IMR-90 (cell line): Measurements from ENCODE around the gene DNAH5.

Experiments used
- CTCF ChIP-seq: conservative IDR thresholded peaks from 2 replicates; pipeline ENCODE4 v1.5.1; 2012; ENCODE audit warnings: mild to moderate bottlenecking, low read depth, low read length, improper control_type of control experiment
- ELK1 ChIP-seq: fragments of 150-350 bp; IDR thresholded peaks from 2 replicates; pipeline ENCODE4 v1.6.1; 2016; ENCODE audit warnings: low read depth, mild to moderate bottlenecking, low read length, moderate library complexity, borderline replicate concordance
- POLR2A ChIP-seq: IDR thresholded peaks from 2 replicates; pipeline ENCODE4 v1.6.1; 2012; ENCODE audit warnings: mild to moderate bottlenecking, low read depth, low read length
- USF2 ChIP-seq: fragments of 150-350 bp; IDR thresholded peaks from 2 replicates; pipeline ENCODE4 v1.6.1; 2017; ENCODE audit warnings: mild to moderate bottlenecking, antibody characterized with exemption, low read length, low read depth

- TF ChIP-seq CTCF (no peak), USF2 (no peak), ELK1 (no peak), POLR2A (no peak)
Measured at GRCh38 chr5:13661272-13661671, 283.2 kb downstream of the DNAH5 start.
